ENCODE data around the gene PDE4B. TPM values are rescaled to one million over a fixed set of nuclear protein-coding genes. Genes with fewer than 3 reads are reported as not detected.

PDE4B gene
- polyA plus RNA-seq, 2 of the 4 experiments (the other 2 are of a cell fraction) = 20.2 to 56.8 TPM

DNA sequence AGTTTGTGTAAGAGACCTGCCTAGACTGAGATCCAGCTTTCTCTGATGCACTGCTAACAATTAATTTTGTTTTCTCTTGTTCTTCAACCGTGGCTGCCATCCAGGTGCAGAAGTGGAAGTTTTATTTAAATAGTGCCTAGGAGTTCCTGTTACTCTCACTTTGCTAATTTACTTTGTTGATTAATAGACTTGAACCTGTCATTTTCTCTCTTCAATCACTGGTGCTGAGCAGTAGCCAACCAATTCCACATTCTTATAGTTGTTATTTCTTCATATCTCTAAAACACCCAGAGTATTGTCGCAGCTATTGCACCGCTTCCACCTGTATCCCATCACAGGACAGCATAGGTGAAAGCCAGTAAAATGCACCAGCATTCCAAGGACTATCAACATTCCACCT is 157.2 kb downstream of the PDE4B start:
- FAIRE-seq (no peak), ATAC-seq (no peak), DNase-seq (ENCODE audit: low read depth in 1 of 2, low spot score in 1 of 2) (no peak)
- no peaks in the 10 kb centered on the region for H3K9me3 ChIP-seq
- POLR2A ChIA-PET = no interaction called here
- no peaks in the 10 kb centered on the region for H3K4me1 ChIP-seq
- TF ChIP-seq, protein P1, sequence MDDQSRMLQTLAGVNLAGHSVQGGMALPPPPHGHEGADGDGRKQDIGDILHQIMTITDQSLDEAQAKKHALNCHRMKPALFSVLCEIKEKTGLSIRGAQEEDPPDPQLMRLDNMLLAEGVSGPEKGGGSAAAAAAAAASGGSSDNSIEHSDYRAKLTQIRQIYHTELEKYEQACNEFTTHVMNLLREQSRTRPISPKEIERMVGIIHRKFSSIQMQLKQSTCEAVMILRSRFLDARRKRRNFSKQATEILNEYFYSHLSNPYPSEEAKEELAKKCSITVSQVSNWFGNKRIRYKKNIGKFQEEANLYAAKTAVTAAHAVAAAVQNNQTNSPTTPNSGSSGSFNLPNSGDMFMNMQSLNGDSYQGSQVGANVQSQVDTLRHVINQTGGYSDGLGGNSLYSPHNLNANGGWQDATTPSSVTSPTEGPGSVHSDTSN (IDR thresholded peaks at IDR 0.05) = no peak
- no peak for TF ChIP-seq ZSCAN20 (CRISPR knock-in tag; IDR thresholded peaks at IDR 0.05)
- no peak for TF ChIP-seq GATA3 (IDR thresholded peaks at IDR 0.05; ENCODE audit: borderline replicate concordance)
- TF ChIP-seq FOXS1 (CRISPR knock-in tag; IDR thresholded peaks at IDR 0.05) = no peak
- TF ChIP-seq HDAC2 (IDR thresholded peaks at IDR 0.05) = no peak
- WGBS (ENCODE audit: missing lambda C conversion rate) = 69% methylated on average over 3 of the region's 3 CpGs
- CTCF ChIA-PET = interaction anchor here (0.8 to 1.8 kb wide), 2 partner anchors 293 to 496 kb away, joined by 3 to 4 read pairs; no protein-coding TSS in a partner anchor
- no peak overlapping the region for H3K4me3 ChIP-seq
- no peak overlapping the region for H3K4me2 ChIP-seq
- no peak overlapping the region for H3K27ac ChIP-seq

DNA sequence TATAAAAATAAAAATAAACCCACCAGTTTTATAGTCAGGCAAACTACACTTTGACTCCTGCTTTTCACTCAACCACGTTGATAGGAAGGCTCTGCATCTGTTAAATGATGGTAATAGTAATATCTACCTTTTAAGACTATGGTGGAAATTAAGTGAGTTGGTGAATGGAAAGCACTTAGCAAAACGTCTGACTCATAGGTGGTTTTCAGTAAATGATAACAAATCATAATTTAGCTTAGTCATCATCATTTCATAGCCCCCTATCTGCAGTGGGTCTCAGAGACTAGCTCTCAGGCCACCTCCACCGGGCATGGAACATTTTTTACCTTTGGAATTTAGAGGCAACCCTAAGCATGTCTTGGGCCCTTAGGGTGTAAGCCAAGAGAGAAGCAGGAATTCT is 160.0 kb downstream of the PDE4B start:
- WGBS (ENCODE audit: missing lambda C conversion rate) = 43% methylated on average over 3 of the region's 3 CpGs
- ChIA-PET POLR2A (no interaction called here), CTCF (interaction anchor here (1.1 to 2.2 kb wide), 3 partner anchors 10 to 290 kb away, joined by 3 to 10 read pairs (median 3); no protein-coding TSS in a partner anchor)
- Histone ChIP-seq H3K4me2 (no peak overlapping the region), H3K27ac (peak overlapping the region in 1 of 2 experiments; percentile 36; a peak in 1 of 6 replicates), H3K4me1 (peaks cover 4% of the 10 kb centered on the region; the same call in 1 of the 3 replicates), H3K9me3 (no peaks in the 10 kb centered on the region), H3K4me3 (no peak overlapping the region)
- no peak for FAIRE-seq
- no peak for DNase-seq (ENCODE audit: low read depth in 1 of 2, low spot score in 1 of 2)
- TF ChIP-seq KDM1A (IDR thresholded peaks at IDR 0.05; ENCODE audit: low read depth) (no peak), MAFK (IDR thresholded peaks at IDR 0.05; ENCODE audit: partially characterized antibody) (peak; percentile 75), ZNF302 (CRISPR knock-in tag; IDR thresholded peaks at IDR 0.05) (no peak)
- TF ChIP-seq, protein P2, sequence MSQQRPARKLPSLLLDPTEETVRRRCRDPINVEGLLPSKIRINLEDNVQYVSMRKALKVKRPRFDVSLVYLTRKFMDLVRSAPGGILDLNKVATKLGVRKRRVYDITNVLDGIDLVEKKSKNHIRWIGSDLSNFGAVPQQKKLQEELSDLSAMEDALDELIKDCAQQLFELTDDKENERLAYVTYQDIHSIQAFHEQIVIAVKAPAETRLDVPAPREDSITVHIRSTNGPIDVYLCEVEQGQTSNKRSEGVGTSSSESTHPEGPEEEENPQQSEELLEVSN (IDR thresholded peaks at IDR 0.05; ENCODE audit: borderline replicate concordance, low read depth) = no peak
- ATAC-seq = no peak

DNA sequence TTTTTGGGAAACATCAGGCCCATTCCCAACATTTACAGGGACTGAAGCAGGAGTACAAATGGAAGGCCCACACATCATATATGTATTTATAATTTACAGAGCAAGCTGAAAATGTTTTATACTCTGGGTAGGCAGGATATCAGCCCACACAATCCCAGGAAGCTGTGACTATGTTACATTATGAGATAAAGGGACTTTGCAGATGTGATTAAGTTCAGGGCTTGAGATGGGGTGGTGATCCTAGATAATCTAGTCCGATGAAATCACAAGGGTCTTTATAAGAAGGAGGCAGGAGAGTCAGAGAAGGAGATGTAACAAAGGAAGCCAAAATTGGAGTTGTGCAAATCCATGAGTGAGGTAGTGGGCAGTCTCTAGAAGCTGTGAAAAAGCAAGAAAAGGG is 160.5 kb downstream of the PDE4B start:
- peaks cover 4% of the 10 kb centered on the region; the same call in 1 of the 3 replicates for H3K4me1 ChIP-seq
- ChIA-PET CTCF (interaction anchor here (1.1 to 2.2 kb wide), 3 partner anchors 10 to 289 kb away, joined by 3 to 10 read pairs (median 3); no protein-coding TSS in a partner anchor), POLR2A (no interaction called here)
- peak overlapping the region in 1 of 2 experiments; percentile 36; a peak in 1 of 6 replicates for H3K27ac ChIP-seq
- no peak for FAIRE-seq
- no peak for ATAC-seq
- no peak for TF ChIP-seq NPAS2 (CRISPR knock-in tag; IDR thresholded peaks at IDR 0.05; ENCODE audit: borderline replicate concordance)
- WGBS (ENCODE audit: missing lambda C conversion rate) = 89% methylated on average over 1 of the region's 1 CpG
- no peak for DNase-seq (ENCODE audit: low read depth in 1 of 2, low spot score in 1 of 2)
- no peaks in the 10 kb centered on the region for H3K9me3 ChIP-seq
- H3K4me2 ChIP-seq = no peak overlapping the region
- no peak overlapping the region for H3K4me3 ChIP-seq

DNA sequence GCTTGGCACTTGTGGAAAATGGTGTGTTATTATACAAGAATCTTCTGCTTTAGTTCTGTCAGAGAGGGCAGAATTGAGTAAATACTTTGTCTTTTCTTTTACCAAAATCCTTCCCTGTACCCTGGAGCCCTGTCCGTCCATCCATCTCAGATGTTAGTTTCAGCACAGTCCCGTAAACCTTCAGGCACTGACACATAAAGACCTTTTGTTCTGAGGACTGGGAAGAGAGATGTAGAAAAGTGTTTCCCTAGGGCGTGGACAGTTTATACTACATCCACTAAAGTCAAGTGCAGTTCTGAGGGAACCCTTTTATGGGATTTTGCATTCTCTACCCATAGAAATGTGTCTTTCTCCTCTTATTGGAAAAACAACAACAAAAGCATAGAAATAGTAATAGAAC is 162.4 kb downstream of the PDE4B start:
- no peaks in the 10 kb centered on the region for H3K9me3 ChIP-seq
- H3K4me1 ChIP-seq = peaks cover 16% of the 10 kb centered on the region
- DNase-seq (ENCODE audit: low read depth in 1 of 2, low spot score in 1 of 2) = no peak
- FAIRE-seq = no peak
- POLR2A ChIA-PET = no interaction called here
- 64% methylated on average over 3 of the region's 3 CpGs for WGBS (ENCODE audit: missing lambda C conversion rate)
- H3K4me3 ChIP-seq = no peak overlapping the region
- H3K27ac ChIP-seq = no peak overlapping the region
- CTCF ChIA-PET = interaction anchor here (2.2 kb wide), 1 partner anchor 492 kb away, joined by 9 read pairs; no protein-coding TSS in a partner anchor
- ATAC-seq = no peak
- TF ChIP-seq, protein P3, sequence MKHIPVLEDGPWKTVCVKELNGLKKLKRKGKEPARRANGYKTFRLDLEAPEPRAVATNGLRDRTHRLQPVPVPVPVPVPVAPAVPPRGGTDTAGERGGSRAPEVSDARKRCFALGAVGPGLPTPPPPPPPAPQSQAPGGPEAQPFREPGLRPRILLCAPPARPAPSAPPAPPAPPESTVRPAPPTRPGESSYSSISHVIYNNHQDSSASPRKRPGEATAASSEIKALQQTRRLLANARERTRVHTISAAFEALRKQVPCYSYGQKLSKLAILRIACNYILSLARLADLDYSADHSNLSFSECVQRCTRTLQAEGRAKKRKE (CRISPR knock-in tag; IDR thresholded peaks at IDR 0.05; ENCODE audit: low read depth) = no peak
- no peak for TF ChIP-seq RNF2 (IDR thresholded peaks at IDR 0.05; ENCODE audit: borderline replicate concordance, low read depth)
- no peak for TF ChIP-seq KDM1A (IDR thresholded peaks at IDR 0.05; ENCODE audit: low read depth)
- TF ChIP-seq, protein P4, sequence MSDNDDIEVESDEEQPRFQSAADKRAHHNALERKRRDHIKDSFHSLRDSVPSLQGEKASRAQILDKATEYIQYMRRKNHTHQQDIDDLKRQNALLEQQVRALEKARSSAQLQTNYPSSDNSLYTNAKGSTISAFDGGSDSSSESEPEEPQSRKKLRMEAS (IDR thresholded peaks at IDR 0.05) = no peak
- TF ChIP-seq HOXA7 (CRISPR knock-in tag; IDR thresholded peaks at IDR 0.05) = no peak
- no peak for TF ChIP-seq JUNB (IDR thresholded peaks at IDR 0.05)
- no peak for TF ChIP-seq HOXB13 (CRISPR knock-in tag; IDR thresholded peaks at IDR 0.05; ENCODE audit: low read depth)
- no peak for TF ChIP-seq POLR2A (IDR thresholded peaks at IDR 0.05; ENCODE audit: low read length)
- H3K4me2 ChIP-seq = no peak overlapping the region; the same call in 2 of the 3 replicates

Measured in A549 (cell line).